ENCODE measurements around the gene CAST.

Gene CAST

DNA sequence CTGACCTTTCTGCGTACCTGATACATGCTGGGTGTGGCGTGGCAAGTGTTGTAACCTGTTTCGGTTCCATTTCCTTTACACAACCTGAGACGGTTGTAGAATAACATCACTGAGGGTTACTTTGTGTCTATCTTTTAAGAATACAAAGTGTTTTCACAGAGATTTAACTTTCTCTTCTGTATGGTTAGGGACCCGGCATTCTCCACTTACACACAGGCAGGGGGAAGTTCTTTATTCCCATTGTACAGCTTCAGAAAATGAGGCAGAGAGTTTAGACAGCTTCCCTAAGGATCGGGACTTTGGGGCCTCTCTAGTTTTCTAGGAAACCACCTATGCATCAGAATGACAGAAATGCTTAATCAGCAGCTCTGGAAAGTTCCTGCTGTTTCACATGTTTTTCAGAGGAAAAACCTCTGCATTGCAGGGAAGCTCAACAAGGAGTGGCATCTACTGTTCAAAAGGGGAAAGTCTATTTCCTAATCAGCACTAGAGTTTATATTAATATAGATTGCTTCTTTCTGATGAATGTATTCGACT lies 41.3 kb downstream of the CAST start:
- Histone ChIP-seq H3K36me3 (no peaks in the 10 kb centered on the region), H3K27me3 (ENCODE audit: insufficient read depth, low read depth, severe bottlenecking) (no peaks in the 10 kb centered on the region), H3K4me3 (ENCODE audit: low read depth, low read length) (peak overlapping the region; percentile 89), H3K27ac (peak overlapping the region; percentile 83), H3K9me3 (ENCODE audit: severe bottlenecking) (no peaks in the 10 kb centered on the region)
- DNase-seq, result no peak
- TF ChIP-seq, protein P1, sequence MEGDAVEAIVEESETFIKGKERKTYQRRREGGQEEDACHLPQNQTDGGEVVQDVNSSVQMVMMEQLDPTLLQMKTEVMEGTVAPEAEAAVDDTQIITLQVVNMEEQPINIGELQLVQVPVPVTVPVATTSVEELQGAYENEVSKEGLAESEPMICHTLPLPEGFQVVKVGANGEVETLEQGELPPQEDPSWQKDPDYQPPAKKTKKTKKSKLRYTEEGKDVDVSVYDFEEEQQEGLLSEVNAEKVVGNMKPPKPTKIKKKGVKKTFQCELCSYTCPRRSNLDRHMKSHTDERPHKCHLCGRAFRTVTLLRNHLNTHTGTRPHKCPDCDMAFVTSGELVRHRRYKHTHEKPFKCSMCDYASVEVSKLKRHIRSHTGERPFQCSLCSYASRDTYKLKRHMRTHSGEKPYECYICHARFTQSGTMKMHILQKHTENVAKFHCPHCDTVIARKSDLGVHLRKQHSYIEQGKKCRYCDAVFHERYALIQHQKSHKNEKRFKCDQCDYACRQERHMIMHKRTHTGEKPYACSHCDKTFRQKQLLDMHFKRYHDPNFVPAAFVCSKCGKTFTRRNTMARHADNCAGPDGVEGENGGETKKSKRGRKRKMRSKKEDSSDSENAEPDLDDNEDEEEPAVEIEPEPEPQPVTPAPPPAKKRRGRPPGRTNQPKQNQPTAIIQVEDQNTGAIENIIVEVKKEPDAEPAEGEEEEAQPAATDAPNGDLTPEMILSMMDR (IDR thresholded peaks at IDR 0.05; ENCODE audit: low read depth, low read length), result no peak

DNA sequence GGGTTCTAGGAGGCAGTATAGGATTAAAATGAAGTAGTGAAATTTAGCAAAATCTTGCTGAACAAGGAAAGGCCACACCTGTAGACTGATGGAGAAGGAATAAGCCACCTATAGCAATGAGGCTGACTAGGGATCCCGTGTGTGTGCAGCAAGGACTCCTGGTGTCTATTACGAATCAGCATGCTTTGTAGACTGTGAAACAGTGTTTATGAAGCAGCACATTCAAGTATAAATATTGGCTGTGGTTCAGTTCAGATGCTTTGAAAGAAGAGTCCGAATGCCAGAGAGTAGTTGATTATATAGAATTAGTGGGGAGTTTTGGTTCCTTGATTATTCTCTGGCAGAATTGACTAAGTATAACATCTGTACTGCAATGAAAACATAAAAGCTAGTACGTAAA lies 41.8 kb downstream of the CAST start:
- peak overlapping the region; percentile 89; the same call in 1 of the 2 replicates for H3K4me3 ChIP-seq (ENCODE audit: low read depth, low read length)
- no peaks in the 10 kb centered on the region for H3K27me3 ChIP-seq (ENCODE audit: insufficient read depth, low read depth, severe bottlenecking)
- no peak overlapping the region for H3K27ac ChIP-seq
- TF ChIP-seq, protein P1 (IDR thresholded peaks at IDR 0.05; ENCODE audit: low read depth, low read length), result no peak
- no peaks in the 10 kb centered on the region for H3K9me3 ChIP-seq (ENCODE audit: severe bottlenecking)
- no peaks in the 10 kb centered on the region for H3K36me3 ChIP-seq
- no peak for DNase-seq

DNA sequence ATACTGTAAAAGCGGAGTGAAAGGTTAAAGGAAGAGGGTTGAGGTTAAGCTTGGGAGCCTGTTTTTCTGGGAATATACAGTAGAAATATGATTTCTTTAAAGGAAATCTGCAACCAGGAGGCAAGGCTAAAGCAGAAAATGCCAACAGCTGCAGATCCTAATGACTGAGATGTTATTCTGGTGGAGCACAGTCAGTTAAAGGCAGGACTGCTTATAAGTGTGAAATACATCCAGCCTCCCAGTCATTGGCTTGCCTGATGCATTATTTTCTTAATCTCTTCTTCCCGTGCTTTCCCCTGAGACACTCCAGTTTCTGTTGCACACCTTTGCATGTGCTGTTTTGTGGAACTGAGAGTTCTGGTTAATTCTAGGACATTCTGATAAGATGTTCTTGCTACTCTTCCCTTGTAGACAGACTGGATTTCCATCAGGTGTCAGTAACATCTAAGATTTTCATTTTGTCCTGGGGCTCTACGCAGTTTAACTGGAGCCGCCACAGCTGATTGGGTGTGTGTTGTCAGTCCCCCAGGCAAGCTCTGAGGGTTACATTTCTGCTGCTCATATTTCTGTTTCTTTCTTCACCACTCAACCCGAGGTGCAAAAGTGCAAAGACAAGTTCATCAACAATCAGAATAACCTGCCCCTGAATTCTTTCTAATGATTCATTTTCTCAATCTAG lies 44.4 kb downstream of the CAST start:
- Histone ChIP-seq H3K36me3 (no peaks in the 10 kb centered on the region), H3K27me3 (ENCODE audit: insufficient read depth, low read depth, severe bottlenecking) (no peaks in the 10 kb centered on the region), H3K4me3 (ENCODE audit: low read depth, low read length) (no peak overlapping the region), H3K9me3 (ENCODE audit: severe bottlenecking) (no peaks in the 10 kb centered on the region), H3K27ac (no peak overlapping the region)
- TF ChIP-seq, protein P1 (IDR thresholded peaks at IDR 0.05; ENCODE audit: low read depth, low read length), result no peak
- no peak for DNase-seq

DNA sequence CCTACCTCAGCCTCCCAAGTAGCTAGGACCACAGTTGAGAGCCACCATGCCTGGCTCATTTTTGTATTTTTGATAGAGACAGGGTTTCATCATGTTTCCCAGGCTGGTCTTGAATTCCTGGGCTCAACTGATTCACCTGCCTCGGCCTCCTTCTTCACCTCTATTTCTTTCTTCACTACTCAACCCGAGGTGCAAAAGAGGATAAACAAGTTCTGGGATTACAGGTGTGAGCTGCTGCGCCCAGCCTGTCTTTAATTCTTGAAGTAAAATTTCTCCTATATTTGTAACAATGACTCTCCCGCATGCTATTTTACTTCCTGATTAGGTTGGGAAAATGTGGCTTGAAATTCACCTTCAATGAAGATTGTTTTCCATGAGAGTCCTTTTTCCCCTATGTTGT lies 46.4 kb downstream of the CAST start:
- Histone ChIP-seq H3K27ac (peak overlapping the region; percentile 63), H3K27me3 (ENCODE audit: insufficient read depth, low read depth, severe bottlenecking) (no peaks in the 10 kb centered on the region), H3K4me3 (ENCODE audit: low read depth, low read length) (no peak overlapping the region), H3K9me3 (ENCODE audit: severe bottlenecking) (no peaks in the 10 kb centered on the region), H3K36me3 (no peaks in the 10 kb centered on the region)
- no peak for DNase-seq
- TF ChIP-seq, protein P1 (IDR thresholded peaks at IDR 0.05; ENCODE audit: low read depth, low read length), result no peak

DNA sequence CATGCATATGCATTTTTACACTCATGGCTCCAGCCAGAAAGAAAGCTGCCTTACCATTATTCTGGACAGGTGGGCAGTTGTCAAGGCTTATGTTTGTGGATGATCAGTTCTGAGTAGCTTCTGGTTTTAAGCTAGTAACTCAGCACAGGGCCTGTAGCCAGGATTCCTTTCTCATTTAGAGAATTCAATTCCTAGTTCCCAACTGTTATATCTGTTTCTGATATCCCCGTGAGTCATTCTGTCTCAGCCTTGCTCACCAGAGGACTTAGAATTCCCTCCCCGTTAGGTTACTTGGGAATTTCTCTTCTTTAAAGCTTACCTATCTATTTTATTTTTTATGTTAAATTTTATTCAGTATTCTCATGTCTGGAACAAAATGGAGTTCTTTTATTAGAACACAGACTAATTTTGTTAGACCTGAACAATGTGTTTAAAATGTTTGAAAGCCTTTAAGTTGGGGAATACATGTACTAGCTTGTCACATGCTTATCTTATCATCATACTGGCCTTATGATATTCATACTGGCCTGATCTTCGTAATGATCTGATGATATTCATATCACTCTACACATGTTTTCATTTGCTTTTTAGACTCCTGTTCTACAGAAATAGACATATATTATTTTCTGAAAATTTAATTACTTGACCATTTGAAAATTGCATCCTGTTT lies 47.1 kb downstream of the CAST start:
- H3K27me3 ChIP-seq (ENCODE audit: insufficient read depth, low read depth, severe bottlenecking), result no peaks in the 10 kb centered on the region

More for the DNA sequence above, 47.1 kb downstream of the CAST start:
- H3K4me3 ChIP-seq (ENCODE audit: low read depth, low read length), result no peak overlapping the region
- H3K27ac ChIP-seq, result peak overlapping the region; percentile 63
- H3K9me3 ChIP-seq (ENCODE audit: severe bottlenecking), result no peaks in the 10 kb centered on the region
- TF ChIP-seq, protein P1 (IDR thresholded peaks at IDR 0.05; ENCODE audit: low read depth, low read length), result no peak
- DNase-seq, result peak; percentile 35
- no peaks in the 10 kb centered on the region for H3K36me3 ChIP-seq

Data from WERI-Rb-1 (cell line).